Thyroid gland (tissue), 4 donors: Measurements from ENCODE around the gene SNRPD3. TPM values are rescaled to one million over a fixed set of nuclear protein-coding genes. Genes with fewer than 3 reads are reported as not detected.

Experiments
- DNase-seq, 2 donors: peaks; one replicate each; pipeline ENCODE4 v3.0.0-alpha.2; 2019
- H3K27ac ChIP-seq, 3 donors: fragments of 200-600 bp; sonication (generic); 1 replicate in 2 of 3; 2 replicates in 1 of 3; pipeline ENCODE4 v1.5.1; 2016 to 2019; ENCODE audit warnings: mild to moderate bottlenecking in 1 of 3, moderate library complexity in 1 of 3
- H3K27me3 ChIP-seq: fragments of 200-600 bp; sonication (generic); one replicate; pipeline ENCODE4 v1.5.1; 2019
- H3K36me3 ChIP-seq, 2 donors: fragments of 200-600 bp; sonication (generic); one replicate each; pipeline ENCODE4 v1.5.1; 2016 to 2019
- H3K4me1 ChIP-seq, 2 donors: fragments of 200-600 bp; sonication (generic); one replicate each; pipeline ENCODE4 v1.5.1; 2017 to 2019
- H3K4me3 ChIP-seq, 3 donors: fragments of 200-600 bp; sonication (generic); replicated peaks in 1 of 3; 1 replicate in 2 of 3; 2 replicates in 1 of 3; pipeline ENCODE4 v1.5.1; 2016; ENCODE audit warnings: mild to moderate bottlenecking in 1 of 3
- H3K9me3 ChIP-seq: fragments of 200-600 bp; sonication (generic); one replicate; pipeline ENCODE4 v1.5.1; 2017
- POLR2A ChIP-seq, 2 donors: fragments of 450-650 bp; IDR thresholded peaks; one replicate each; pipeline ENCODE4 v1.6.1; 2017; ENCODE audit warnings: antibody characterized with exemption in 2 of 2, mild to moderate bottlenecking in 2 of 2, moderate library complexity in 1 of 2
- WGBS, 2 donors: methylation state at CpG; one replicate each; pipeline ENCODE4 v1.1.5; 2017; 5-methylcytosine and 5-hydroxymethylcytosine counted together
- intact Hi-C: fragments of 100-400 bp; cut with DNase I; formaldehyde crosslinking; loops from one replicate; pipeline ENCODE4 v1.15.1; 2023
- total RNA-seq, 4 donors: library from RNA; depleted of rRNA; stranded (reverse); fragments of >200 nt; gene quantifications; one replicate each; pipeline ENCODE4 v1.2.3, GENCODE V29; 2016
- TF ChIP-seq, protein P1 (sequence below), 6 experiments: fragments of 200-600 bp in 3 of 6; fragments of 450-650 bp in 3 of 6; sonication (generic) in 3 of 6; IDR thresholded peaks; one replicate each; pipeline ENCODE4 v1.5.1; 2016 to 2019; ENCODE audit warnings: antibody characterized with exemption in 6 of 6, mild to moderate bottlenecking in 2 of 6, inconsistent platforms in 1 of 6, moderate library complexity in 1 of 6

SNRPD3 gene
- total RNA-seq, 4 donors from 2014 or later: 96.9 to 216 (median 145) TPM

DNA sequence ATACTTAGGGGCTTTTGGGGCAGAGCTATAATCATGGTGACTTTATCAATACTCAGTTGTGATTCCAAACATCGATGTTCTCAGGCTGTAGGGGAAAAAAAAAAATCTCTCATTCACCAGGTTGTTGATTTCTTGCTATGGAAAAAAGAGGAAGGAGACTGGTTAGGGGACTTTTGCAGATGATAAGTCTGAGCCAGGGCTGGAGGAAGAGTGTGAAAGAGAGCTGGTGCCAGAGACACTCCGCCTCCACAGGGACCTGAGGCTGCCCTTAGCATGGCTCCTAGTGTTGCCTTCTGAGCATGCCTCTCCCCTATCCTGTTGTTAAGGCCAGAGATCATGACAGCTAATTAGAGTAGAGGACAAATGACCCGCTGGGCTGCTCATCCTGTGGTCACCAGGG lies 43.8 kb upstream of the SNRPD3 start:
- Histone ChIP-seq H3K4me1 (peaks cover 12 to 23% of the 10 kb centered on the region in 2 donors), H3K9me3 (no peaks in the 10 kb centered on the region), H3K27me3 (no peaks in the 10 kb centered on the region), H3K36me3 (no peaks in the 10 kb centered on the region), H3K27ac (no peak overlapping the region), H3K4me3 (no peak overlapping the region)
- TF ChIP-seq, protein P1, sequence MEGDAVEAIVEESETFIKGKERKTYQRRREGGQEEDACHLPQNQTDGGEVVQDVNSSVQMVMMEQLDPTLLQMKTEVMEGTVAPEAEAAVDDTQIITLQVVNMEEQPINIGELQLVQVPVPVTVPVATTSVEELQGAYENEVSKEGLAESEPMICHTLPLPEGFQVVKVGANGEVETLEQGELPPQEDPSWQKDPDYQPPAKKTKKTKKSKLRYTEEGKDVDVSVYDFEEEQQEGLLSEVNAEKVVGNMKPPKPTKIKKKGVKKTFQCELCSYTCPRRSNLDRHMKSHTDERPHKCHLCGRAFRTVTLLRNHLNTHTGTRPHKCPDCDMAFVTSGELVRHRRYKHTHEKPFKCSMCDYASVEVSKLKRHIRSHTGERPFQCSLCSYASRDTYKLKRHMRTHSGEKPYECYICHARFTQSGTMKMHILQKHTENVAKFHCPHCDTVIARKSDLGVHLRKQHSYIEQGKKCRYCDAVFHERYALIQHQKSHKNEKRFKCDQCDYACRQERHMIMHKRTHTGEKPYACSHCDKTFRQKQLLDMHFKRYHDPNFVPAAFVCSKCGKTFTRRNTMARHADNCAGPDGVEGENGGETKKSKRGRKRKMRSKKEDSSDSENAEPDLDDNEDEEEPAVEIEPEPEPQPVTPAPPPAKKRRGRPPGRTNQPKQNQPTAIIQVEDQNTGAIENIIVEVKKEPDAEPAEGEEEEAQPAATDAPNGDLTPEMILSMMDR (IDR thresholded peaks at IDR 0.05): no peak
- TF ChIP-seq POLR2A (IDR thresholded peaks at IDR 0.05): no peak
- no peak for DNase-seq
- 64 to 68% methylated on average over 3 of the region's 3 CpGs for WGBS, 2 donors
- intact Hi-C loops: no loop called here

DNA sequence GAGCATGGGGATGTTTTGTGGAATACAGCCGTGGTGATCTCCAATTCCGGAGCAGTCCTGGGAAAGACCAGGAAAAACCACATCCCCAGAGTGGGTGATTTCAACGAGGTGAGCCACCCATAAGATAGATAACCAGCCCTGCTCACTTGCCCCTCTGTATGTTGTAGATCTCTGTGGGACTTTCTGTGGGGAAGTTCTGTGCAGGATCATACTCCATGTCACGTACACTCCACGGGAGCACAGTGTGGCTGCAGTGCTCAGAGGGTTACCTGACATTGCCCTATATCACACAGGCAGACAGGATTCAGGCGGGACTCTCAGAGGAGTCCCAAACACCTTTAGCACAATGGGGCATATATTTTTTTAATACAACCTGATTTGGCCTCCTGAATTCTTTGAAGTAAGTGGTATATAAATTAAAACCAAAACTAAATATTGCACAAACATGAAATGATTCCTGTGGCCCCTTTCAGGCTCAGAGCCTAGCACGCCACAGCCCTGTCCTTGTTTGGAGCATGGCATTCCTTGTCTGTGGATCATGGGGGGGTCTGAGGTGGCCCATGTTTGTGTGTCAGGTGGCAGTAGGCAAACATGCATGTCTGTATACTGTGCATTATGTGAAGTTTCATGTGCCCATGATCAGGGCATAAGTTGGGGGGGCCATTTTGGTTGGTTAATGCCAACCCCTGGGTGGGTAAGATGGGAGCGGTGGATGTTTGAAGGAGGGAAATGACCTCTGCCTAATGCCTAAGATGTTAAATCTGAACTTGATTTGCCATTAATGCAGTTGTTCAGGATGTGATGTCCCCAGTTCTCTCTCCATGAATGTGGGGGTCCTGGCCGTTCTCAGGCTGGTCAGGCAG lies 42.2 kb upstream of the SNRPD3 start:
- Histone ChIP-seq H3K4me1 (peaks cover 12 to 20% of the 10 kb centered on the region in 2 donors), H3K27ac (no peak overlapping the region), H3K4me3 (no peak overlapping the region), H3K27me3 (no peaks in the 10 kb centered on the region), H3K9me3 (no peaks in the 10 kb centered on the region), H3K36me3 (no peaks in the 10 kb centered on the region)
- WGBS, 2 donors: 90 to 91% methylated on average over 9 of the region's 9 CpGs
- DNase-seq: no peak
- TF ChIP-seq POLR2A (IDR thresholded peaks at IDR 0.05): no peak
- TF ChIP-seq, protein P1 (IDR thresholded peaks at IDR 0.05): no peak
- intact Hi-C loops: no loop called here

DNA sequence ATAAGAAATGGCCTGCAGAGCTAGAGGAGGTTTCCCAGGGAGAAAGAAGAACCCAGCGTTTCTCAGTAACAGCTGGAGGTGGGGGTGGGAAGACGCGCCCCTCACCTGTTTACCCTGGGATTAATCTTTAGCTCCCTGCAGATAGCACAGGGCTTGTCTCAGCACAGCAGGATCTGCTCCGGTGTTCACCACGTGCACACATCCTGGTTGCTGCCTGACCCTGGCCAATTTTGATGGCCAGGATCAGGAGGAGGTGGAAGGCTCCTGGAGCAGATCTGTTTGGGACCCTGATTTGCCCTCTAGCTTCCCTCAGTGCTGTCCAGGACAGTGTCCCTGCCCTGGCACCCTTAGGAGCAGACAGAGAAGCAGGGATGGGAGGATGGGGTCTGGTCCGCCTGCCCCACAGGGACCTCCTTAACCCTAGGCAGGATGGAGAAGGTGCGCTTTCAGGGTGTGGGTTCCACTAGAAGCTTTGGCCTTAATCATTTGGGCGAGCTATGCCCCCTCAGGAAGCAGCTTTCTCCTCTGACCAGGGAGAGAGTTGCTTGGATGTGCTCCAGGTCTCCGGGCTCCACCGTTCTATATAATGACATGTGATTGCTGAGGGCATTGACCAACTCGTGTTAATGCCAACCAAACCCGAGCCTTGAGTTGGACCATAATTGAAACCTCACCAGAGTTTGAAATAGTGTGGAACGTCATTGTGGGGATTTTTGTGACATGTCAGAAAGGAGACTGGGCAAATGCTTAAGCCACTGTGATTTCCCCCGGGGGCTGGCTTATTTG lies 41.4 kb upstream of the SNRPD3 start:
- H3K27ac ChIP-seq: no peak overlapping the region
- H3K4me3 ChIP-seq: no peak overlapping the region
- intact Hi-C loops: no loop called here
- H3K9me3 ChIP-seq: no peaks in the 10 kb centered on the region
- no peaks in the 10 kb centered on the region for H3K27me3 ChIP-seq
- TF ChIP-seq, protein P1 (IDR thresholded peaks at IDR 0.05): no peak
- TF ChIP-seq POLR2A (IDR thresholded peaks at IDR 0.05): no peak
- H3K4me1 ChIP-seq: peaks cover 12 to 20% of the 10 kb centered on the region in 2 donors
- H3K36me3 ChIP-seq: no peaks in the 10 kb centered on the region
- DNase-seq: no peak
- 79 to 80% methylated on average over 11 to 14 of the region's 14 CpGs for WGBS, 2 donors

- Histone ChIP-seq H3K9me3 (no peaks in the 10 kb centered on the region), H3K27me3 (no peaks in the 10 kb centered on the region), H3K4me3 (no peak overlapping the region), H3K36me3 (no peaks in the 10 kb centered on the region), H3K4me1 (peaks cover 12 to 20% of the 10 kb centered on the region in 2 donors), H3K27ac (no peak overlapping the region)
- 91 to 97% methylated on average over 8 of the region's 8 CpGs for WGBS, 2 donors
- TF ChIP-seq, protein P1 (IDR thresholded peaks at IDR 0.05): no peak
- TF ChIP-seq POLR2A (IDR thresholded peaks at IDR 0.05): no peak
- intact Hi-C loops: no loop called here
- no peak for DNase-seq
These were observed 40.8 kb upstream of the SNRPD3 start for GRCh38 chr22:24515027-24515338.

DNA sequence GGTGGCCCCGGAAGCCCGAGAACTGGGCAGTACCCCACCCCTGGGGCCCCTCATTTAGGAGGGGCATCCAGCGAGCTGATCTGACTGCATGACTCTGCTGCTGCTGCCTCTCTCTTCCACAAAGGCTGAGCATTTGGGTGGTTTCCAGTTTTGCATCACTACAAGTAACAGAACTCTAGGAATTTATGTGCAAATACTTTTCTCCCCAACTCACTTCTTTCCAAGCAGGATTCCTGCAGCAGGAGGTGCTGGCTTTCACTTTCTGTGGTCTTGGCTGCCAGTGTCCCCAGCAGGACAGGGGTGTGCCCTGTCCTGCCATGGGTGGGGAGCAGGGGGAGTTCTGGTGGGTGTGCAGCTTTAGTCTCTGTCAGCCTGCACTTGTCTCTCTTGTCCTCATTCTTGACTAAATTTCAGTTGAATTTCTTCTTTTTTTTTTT lies 39.5 kb upstream of the SNRPD3 start:
- TF ChIP-seq POLR2A (IDR thresholded peaks at IDR 0.05): no peak
- TF ChIP-seq, protein P1 (IDR thresholded peaks at IDR 0.05): no peak
- Histone ChIP-seq H3K36me3 (no peaks in the 10 kb centered on the region), H3K4me1 (peaks cover 0 to 11% of the 10 kb centered on the region in 2 donors), H3K27me3 (no peaks in the 10 kb centered on the region), H3K4me3 (no peak overlapping the region), H3K27ac (no peak overlapping the region), H3K9me3 (no peaks in the 10 kb centered on the region)
- WGBS, 2 donors: 3 to 17% methylated on average over 3 of the region's 3 CpGs
- intact Hi-C loops: no loop called here
- peak; percentile 44 to 53 for DNase-seq
